ENCODE results near the gene GAB4. TPM values are rescaled to one million over a fixed set of nuclear protein-coding genes. Genes with fewer than 3 reads are reported as not detected.

GAB4 gene
- total RNA-seq, 1 experiment from 2014 or later = not detected

- Histone ChIP-seq H3K4me1 (ENCODE audit: insufficient read depth, low read length) (no peaks in the 10 kb centered on the region), H3K9me3 (ENCODE audit: control insufficient read depth, low read depth, low read length) (no peaks in the 10 kb centered on the region), H2BK20ac (ENCODE audit: low read depth, low read length, poor library complexity, severe bottlenecking) (no peak overlapping the region), H4K91ac (ENCODE audit: insufficient read length, low read depth, low read length) (no peak overlapping the region), H3K56ac (ENCODE audit: insufficient read length, low read depth, low read length) (no peak overlapping the region), H3K23ac (ENCODE audit: insufficient read length, low read depth, low read length) (no peak overlapping the region), H3K4me2 (ENCODE audit: insufficient read depth, insufficient read length, low read length) (no peak overlapping the region), H2BK12ac (ENCODE audit: insufficient read length, low read depth, low read length) (no peak overlapping the region), H4K20me1 (ENCODE audit: control insufficient read depth, insufficient read depth, insufficient read length) (no peaks in the 10 kb centered on the region), H3K14ac (ENCODE audit: insufficient read depth, low read length) (no peak overlapping the region), H3K27me3 (ENCODE audit: insufficient read depth, low read length) (no peaks in the 10 kb centered on the region), H3K79me2 (ENCODE audit: insufficient read depth, low read length) (no peaks in the 10 kb centered on the region), H2BK15ac (ENCODE audit: low read depth, low read length) (no peak overlapping the region), H3K23me2 (ENCODE audit: insufficient read length, low read depth, low read length, poor library complexity, severe bottlenecking) (no peaks in the 10 kb centered on the region), H2AK5ac (ENCODE audit: insufficient read length, low read length) (no peak overlapping the region), H3K9ac (ENCODE audit: extremely low read depth, insufficient read length, low read length) (no peak overlapping the region), H3K79me1 (ENCODE audit: insufficient read depth, low read depth, low read length, poor library complexity, severe bottlenecking) (no peaks in the 10 kb centered on the region), H2BK5ac (ENCODE audit: insufficient read length, low read length) (no peak overlapping the region), H4K5ac (ENCODE audit: insufficient read length, low read depth, low read length) (no peak overlapping the region), H3T11ph (ENCODE audit: low read length) (no peak overlapping the region), H2BK120ac (ENCODE audit: low read depth, low read length, poor library complexity, severe bottlenecking) (no peak overlapping the region), H4K8ac (replicated peaks; ENCODE audit: insufficient read length, low read depth, low read length) (no peak overlapping the region), H3K4ac (ENCODE audit: low read depth, low read length) (no peak overlapping the region), H3K18ac (ENCODE audit: insufficient read length, low read depth, low read length) (no peak overlapping the region), H2AFZ (ENCODE audit: low read length) (no peak overlapping the region), H3K27ac (ENCODE audit: insufficient read length, low read depth, low read length) (no peak overlapping the region)
- H3K9me3 Mint-ChIP-seq = peaks cover 34 to 80% of the 10 kb centered on the region in 2 experiments
- DNase-seq = no peak
- H3K27me3 Mint-ChIP-seq (ENCODE audit: low read depth) = peaks cover 24% of the 10 kb centered on the region
- H3K36me3 Mint-ChIP-seq (ENCODE audit: insufficient read depth in 1 of 3, low read depth in 3 of 3) = no peaks in the 10 kb centered on the region; a peak in 1 of 7 replicates
- H3K4me1 Mint-ChIP-seq = no peaks in the 10 kb centered on the region
- H3K4me3 Mint-ChIP-seq = no peak overlapping the region
- H3K27ac Mint-ChIP-seq = no peak overlapping the region
- no peak for TF ChIP-seq CTCF (conservative IDR thresholded peaks at IDR 0.05)
- no CpG with 5 or more reads among the region's 5 CpGs for WGBS (ENCODE audit: extremely low coverage, insufficient read length, low lambda C conversion rate)
Measured at GRCh38 chr22:17046566-17047348, 38.7 kb upstream of the GAB4 start.

Data from H9 (cell line).